K562 (cell line): ENCODE data around the gene ATP8A1. TPM values are rescaled to one million over a fixed set of nuclear protein-coding genes. Genes with fewer than 3 reads are reported as not detected.

Source experiments
- ATAC-seq: fragments of 200-7000 bp; cut with Tn5 transposase; 3 replicates; pipeline ENCODE4 v1.9.1; 2020; ENCODE audit warnings: moderate library complexity
- BruUV-seq: library from RNA; stranded (reverse); fragments of 400-500 nt; replicated peaks from 2 replicates; lab custom pipeline; 2021; lab: Mats Ljungman, UMichigan
- CTCF ChIA-PET: fragments of 300-600 bp; formaldehyde crosslinking; extraction: SDS; loops from one replicate; lab custom pipeline; 2021; ENCODE audit warnings: low intra/inter-chr PET ratio; lab: Yijun Ruan, JAX
- POLR2A ChIA-PET: fragments of 300-600, 350-650 bp; sonication (Branson Sonifier 250); formaldehyde crosslinking; extraction: SDS; loops from one replicate; lab custom pipeline; 2021; ENCODE audit warnings: antibody characterized with exemption, inconsistent platforms; lab: Yijun Ruan, JAX
- DNase-seq, 4 experiments: peaks; one replicate each; pipeline versions ENCODE4 v3.0.0 to v3.0.0-alpha.2; 2011 to 2018; ENCODE audit warnings: low spot score in 3 of 4, mixed read lengths in 3 of 4; ENCODE audit errors: extremely low read depth in 1 of 4
- FAIRE-seq: peaks from 2 replicates; lab custom pipeline; 2011; peaks lifted over from hg19 to GRCh38; lab: Jason Lieb, UNC
- H2AFZ ChIP-seq: 2 replicates; pipeline ENCODE4 v1.6.0; 2011; ENCODE audit warnings: low read depth, low read length, control low read depth, inconsistent platforms
- H3K27ac ChIP-seq: fragments of 200-600 bp; 3 replicates; pipeline ENCODE4 v1.8.0; 2011; ENCODE audit warnings: low read depth, mild to moderate bottlenecking, control low read depth, inconsistent platforms, low read length, moderate library complexity, mixed read lengths; ENCODE audit errors: extremely low read depth
- H3K27me3 ChIP-seq, 2 experiments: fragments of 300-600 bp in 1 of 2; 2 replicates in 1 of 2; 3 replicates in 1 of 2; pipeline versions ENCODE4 v1.6.0 to v1.8.0; 2011; ENCODE audit warnings: inconsistent platforms in 2 of 2, low read length in 2 of 2, mild to moderate bottlenecking in 1 of 2, mixed read lengths in 1 of 2, moderate library complexity in 1 of 2; ENCODE audit not compliant: control insufficient read depth in 2 of 2, insufficient read depth in 2 of 2
- H3K36me3 ChIP-seq: fragments of 300-600 bp; 3 replicates; pipeline ENCODE4 v1.8.0; 2011; ENCODE audit warnings: mild to moderate bottlenecking, low read length, inconsistent platforms; ENCODE audit not compliant: control insufficient read depth, insufficient read depth
- H3K4me1 ChIP-seq, 2 experiments: fragments of 200-600 bp in 1 of 2; replicated peaks in 1 of 2; 2 replicates in 1 of 2; 3 replicates in 1 of 2; pipeline versions ENCODE4 v1.5.1 to v1.8.0; 2011; ENCODE audit warnings: inconsistent platforms in 2 of 2, low read length in 2 of 2, mild to moderate bottlenecking in 1 of 2, mixed read lengths in 1 of 2, moderate library complexity in 1 of 2; ENCODE audit not compliant: control insufficient read depth in 2 of 2, insufficient read depth in 2 of 2
- H3K4me2 ChIP-seq: 2 replicates; pipeline ENCODE4 v1.6.1; 2011; ENCODE audit warnings: low read length, control low read depth, inconsistent platforms, mixed read lengths; ENCODE audit not compliant: insufficient read depth
- H3K4me3 ChIP-seq: fragments of 200-600 bp; sonication (generic), shearing (Covaris generic); 2 replicates; pipeline ENCODE4 v1.5.1; 2016; ENCODE audit warnings: control low read depth, inconsistent platforms
- H3K79me2 ChIP-seq: fragments of 200-600 bp; 3 replicates; pipeline ENCODE4 v1.8.0; 2011; ENCODE audit warnings: low read length, inconsistent platforms; ENCODE audit not compliant: control insufficient read depth, insufficient read depth
- H3K9ac ChIP-seq, 2 experiments: 2 replicates each; pipeline versions ENCODE4 v1.6.0 to v1.6.1; 2011; ENCODE audit warnings: low read depth in 2 of 2, low read length in 2 of 2, control low read depth in 1 of 2, inconsistent platforms in 1 of 2, mild to moderate bottlenecking in 1 of 2, mixed read lengths in 1 of 2; ENCODE audit not compliant: insufficient read depth in 1 of 2
- H3K9me1 ChIP-seq: one replicate; pipeline ENCODE4 v1.6.0; 2011; ENCODE audit warnings: inconsistent platforms, mild to moderate bottlenecking, low read length, moderate library complexity; ENCODE audit not compliant: control insufficient read depth, insufficient read depth
- H3K9me3 ChIP-seq: replicated peaks from 2 replicates; pipeline ENCODE4 v1.5.1; 2011; ENCODE audit warnings: low read depth, low read length, inconsistent platforms; ENCODE audit not compliant: control insufficient read depth, insufficient read depth
- H4K20me1 ChIP-seq: replicated peaks from 2 replicates; pipeline ENCODE4 v1.6.1; 2011; ENCODE audit warnings: low read length, inconsistent platforms, mixed read lengths; ENCODE audit not compliant: control insufficient read depth, insufficient read depth
- AFF1 ChIP-seq, 2 experiments: fragments of 450-650 bp; IDR thresholded peaks; 2 replicates each; pipeline ENCODE4 v1.6.1; 2018; ENCODE audit warnings: mild to moderate bottlenecking in 2 of 2, low read depth in 1 of 2; ENCODE audit not compliant: partially characterized antibody in 2 of 2
- BCLAF1 ChIP-seq, 2 experiments: fragments of 450-650 bp in 1 of 2; IDR thresholded peaks; 2 replicates each; pipeline ENCODE4 v1.6.1; 2011 to 2017; ENCODE audit warnings: low read depth in 2 of 2, antibody characterized with exemption in 1 of 2, borderline replicate concordance in 1 of 2, low read length in 1 of 2, mild to moderate bottlenecking in 1 of 2, mixed read lengths in 1 of 2; ENCODE audit not compliant: control insufficient read depth in 1 of 2
- HSF4 ChIP-seq: fragments of 250-450 bp; sonication (Bioruptor Pico); IDR thresholded peaks from 2 replicates; pipeline ENCODE4 v2.1.2; 2022; ENCODE audit warnings: mild to moderate bottlenecking, moderate library complexity, borderline replicate concordance
- PKNOX1 ChIP-seq: fragments of 450-650 bp; IDR thresholded peaks from 2 replicates; pipeline ENCODE4 v1.6.1; 2016
- SOX6 ChIP-seq: fragments of 450-650 bp; IDR thresholded peaks from 2 replicates; pipeline ENCODE4 v1.6.1; 2014; ENCODE audit warnings: mild to moderate bottlenecking
- XRCC3 ChIP-seq: fragments of 450-650 bp; IDR thresholded peaks from 2 replicates; pipeline ENCODE4 v1.6.1; 2017; ENCODE audit warnings: mild to moderate bottlenecking, moderate library complexity
- ZNF431 ChIP-seq: sonication (generic); formaldehyde crosslinking; IDR thresholded peaks from 2 replicates; pipeline ENCODE4 v1.8.0; 2022; ENCODE audit warnings: mild to moderate bottlenecking, missing genetic modification reagents
- ZNF79 ChIP-seq: fragments of 250-450 bp; sonication (Bioruptor Pico); IDR thresholded peaks from 2 replicates; pipeline ENCODE4 v1.4.0; 2020; ENCODE audit warnings: low read depth, mild to moderate bottlenecking, moderate library complexity
- WGBS: fragments of 100-300 bp; shearing (Covaris generic); methylation state at CpG from one replicate; pipeline ENCODE4 v1.1.6; 2016; ENCODE audit warnings: low coverage, mixed read lengths; ENCODE audit not compliant: insufficient coverage; ENCODE audit errors: missing lambda C conversion rate; 5-methylcytosine and 5-hydroxymethylcytosine counted together
- in situ Hi-C: fragments of 300-500 bp; cut with MboI; formaldehyde crosslinking; loops from 4 replicates; pipeline ENCODE4 v1.15.0; 2018; ENCODE audit warnings: inconsistent platforms, mixed read lengths
- intact Hi-C: fragments of 100-400 bp; cut with micrococcal nuclease; formaldehyde crosslinking; loops from 2 replicates; pipeline ENCODE4 v1.14.2; 2022
- polyA plus RNA-seq, 8 experiments: library from polyadenylated mRNA; depleted of rRNA in 4 of 8; stranded (reverse) in 5 of 8; unstranded in 3 of 8; fragments of >200 nt; fragmentation: Nextera tagmentation in 2 of 8; fragmentation: Illumina TruSeq in 1 of 8; extraction: Ambion mirVana in 2 of 8; extraction: Trizol in 1 of 8; gene quantifications; 2 replicates each; pipeline versions ENCODE4 v1.2.1 to v1.2.3, GENCODE V29; 2011 to 2014; ENCODE audit warnings: inconsistent platforms in 1 of 8, missing spikeins in 1 of 8
- total RNA-seq, 7 experiments: library from RNA; depleted of rRNA in 6 of 7; stranded (reverse); fragments of >200 nt in 6 of 7; fragmentation: Illumina TruSeq in 2 of 7; extraction: Trizol in 2 of 7; gene quantifications; 2 replicates each; pipeline versions ENCODE4 v1.2.1 to v1.2.3, GENCODE V29; 2011 to 2021; ENCODE audit warnings: low replicate concordance in 1 of 7
- TF ChIP-seq, protein P1 (sequence below): IDR thresholded peaks from 3 replicates; pipeline ENCODE4 v1.6.1; 2011; ENCODE audit warnings: borderline replicate concordance, mild to moderate bottlenecking, moderate library complexity; ENCODE audit not compliant: insufficient read length; ENCODE audit errors: extremely low read depth

ATP8A1 gene
- total and polyA plus RNA-seq, 9 of the 15 experiments (the other 6 are each of a cell fraction or from before 2014, with no cell fraction given): 0.05 to 0.29 (median 0.07) TPM; not detected in 2

DNA sequence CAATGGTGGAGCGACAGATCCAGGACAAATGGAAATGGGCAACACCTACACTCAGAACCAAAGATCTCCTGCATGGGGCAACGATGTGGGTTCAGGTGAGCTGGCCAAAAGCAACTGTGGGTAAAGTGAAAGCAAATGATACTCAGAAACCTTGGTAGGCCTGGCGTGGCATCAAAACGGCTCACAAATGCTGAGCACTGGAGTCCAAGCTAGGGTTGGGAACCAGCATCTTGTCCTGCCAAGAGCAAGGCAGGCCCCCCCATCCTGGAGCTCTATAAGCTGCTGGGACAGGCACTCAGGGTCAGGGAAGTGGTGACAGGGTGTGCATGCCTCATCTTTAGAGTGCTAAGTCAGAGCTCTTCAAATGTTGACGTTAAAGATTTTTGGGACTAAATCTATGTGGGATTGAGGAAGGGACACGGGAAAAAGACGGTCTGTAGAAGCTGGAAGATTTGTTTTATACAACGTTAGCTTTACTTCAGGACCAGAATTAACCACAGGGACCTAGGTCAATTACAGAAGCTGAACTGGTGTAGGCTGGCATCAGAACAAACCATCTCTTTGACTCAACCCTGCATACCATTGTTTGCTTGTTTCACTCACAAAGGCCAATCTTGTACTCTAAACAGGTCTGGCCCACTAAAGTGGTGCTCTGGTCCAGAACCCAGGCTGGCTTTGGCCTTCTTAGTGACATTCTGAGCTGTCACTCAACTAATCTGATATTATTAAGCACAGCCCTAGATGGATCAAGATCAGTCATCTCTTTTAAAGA is 10.7 kb downstream of the ATP8A1 start:
- FAIRE-seq (no peak), DNase-seq (no peak), ATAC-seq (no peak)
- Histone ChIP-seq H4K20me1 (no peaks in the 10 kb centered on the region), H3K36me3 (no peaks in the 10 kb centered on the region), H3K79me2 (no peaks in the 10 kb centered on the region), H3K4me2 (no peak overlapping the region), H3K4me3 (no peak overlapping the region), H3K9ac (no peak overlapping the region), H3K27ac (no peak overlapping the region), H3K9me1 (no peaks in the 10 kb centered on the region), H3K4me1 (no peaks in the 10 kb centered on the region), H2AFZ (no peak overlapping the region), H3K9me3 (no peaks in the 10 kb centered on the region), H3K27me3 (no peaks in the 10 kb centered on the region)
- no TSS peak for BruUV-seq
- POLR2A ChIA-PET: no interaction called here
- intact Hi-C loops: no loop called here
- in situ Hi-C loops: no loop called here
- CTCF ChIA-PET: no interaction called here
- WGBS: 2% methylated on average over 8 of the region's 8 CpGs
- TF ChIP-seq HSF4 (CRISPR knock-in tag) (no peak), ZNF79 (CRISPR knock-in tag) (no peak), AFF1 (IDR thresholded peaks at IDR 0.05; ENCODE audit: low read depth in 1 of 2, partially characterized antibody in 2 of 2) (no peak), PKNOX1 (no peak), BCLAF1 (IDR thresholded peaks at IDR 0.05; ENCODE audit: borderline replicate concordance in 1 of 2, control insufficient read depth in 1 of 2, low read depth in 2 of 2, low read length in 1 of 2) (no peak), ZNF431 (CRISPR knock-in tag) (no peak), SOX6 (no peak), XRCC3 (no peak)
- TF ChIP-seq, protein P1, sequence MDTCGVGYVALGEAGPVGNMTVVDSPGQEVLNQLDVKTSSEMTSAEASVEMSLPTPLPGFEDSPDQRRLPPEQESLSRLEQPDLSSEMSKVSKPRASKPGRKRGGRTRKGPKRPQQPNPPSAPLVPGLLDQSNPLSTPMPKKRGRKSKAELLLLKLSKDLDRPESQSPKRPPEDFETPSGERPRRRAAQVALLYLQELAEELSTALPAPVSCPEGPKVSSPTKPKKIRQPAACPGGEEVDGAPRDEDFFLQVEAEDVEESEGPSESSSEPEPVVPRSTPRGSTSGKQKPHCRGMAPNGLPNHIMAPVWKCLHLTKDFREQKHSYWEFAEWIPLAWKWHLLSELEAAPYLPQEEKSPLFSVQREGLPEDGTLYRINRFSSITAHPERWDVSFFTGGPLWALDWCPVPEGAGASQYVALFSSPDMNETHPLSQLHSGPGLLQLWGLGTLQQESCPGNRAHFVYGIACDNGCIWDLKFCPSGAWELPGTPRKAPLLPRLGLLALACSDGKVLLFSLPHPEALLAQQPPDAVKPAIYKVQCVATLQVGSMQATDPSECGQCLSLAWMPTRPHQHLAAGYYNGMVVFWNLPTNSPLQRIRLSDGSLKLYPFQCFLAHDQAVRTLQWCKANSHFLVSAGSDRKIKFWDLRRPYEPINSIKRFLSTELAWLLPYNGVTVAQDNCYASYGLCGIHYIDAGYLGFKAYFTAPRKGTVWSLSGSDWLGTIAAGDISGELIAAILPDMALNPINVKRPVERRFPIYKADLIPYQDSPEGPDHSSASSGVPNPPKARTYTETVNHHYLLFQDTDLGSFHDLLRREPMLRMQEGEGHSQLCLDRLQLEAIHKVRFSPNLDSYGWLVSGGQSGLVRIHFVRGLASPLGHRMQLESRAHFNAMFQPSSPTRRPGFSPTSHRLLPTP: no peak
